ENCODE data around the gene CLEC4G.
"Not testable (repeated sequence)": the region's sequence is repeated elsewhere in the genome, so short reads cannot be mapped to it uniquely, and the experiment has no call there.

Gene CLEC4G

GRCh38 chr19:7746903-7747884, 15.3 kb upstream of the CLEC4G start, which contains the start of gene CD209:
CD209 (minus strand) TSS chr19:7747534; CDS start chr19:7747511, 23 bp downstream.
- no peak for DNase-seq (ENCODE audit: low spot score)

GRCh38 chr19:7746306-7746705, 14.4 kb upstream of the CLEC4G start:
- DNase-seq (ENCODE audit: low spot score) = not testable (repeated sequence)

DNA sequence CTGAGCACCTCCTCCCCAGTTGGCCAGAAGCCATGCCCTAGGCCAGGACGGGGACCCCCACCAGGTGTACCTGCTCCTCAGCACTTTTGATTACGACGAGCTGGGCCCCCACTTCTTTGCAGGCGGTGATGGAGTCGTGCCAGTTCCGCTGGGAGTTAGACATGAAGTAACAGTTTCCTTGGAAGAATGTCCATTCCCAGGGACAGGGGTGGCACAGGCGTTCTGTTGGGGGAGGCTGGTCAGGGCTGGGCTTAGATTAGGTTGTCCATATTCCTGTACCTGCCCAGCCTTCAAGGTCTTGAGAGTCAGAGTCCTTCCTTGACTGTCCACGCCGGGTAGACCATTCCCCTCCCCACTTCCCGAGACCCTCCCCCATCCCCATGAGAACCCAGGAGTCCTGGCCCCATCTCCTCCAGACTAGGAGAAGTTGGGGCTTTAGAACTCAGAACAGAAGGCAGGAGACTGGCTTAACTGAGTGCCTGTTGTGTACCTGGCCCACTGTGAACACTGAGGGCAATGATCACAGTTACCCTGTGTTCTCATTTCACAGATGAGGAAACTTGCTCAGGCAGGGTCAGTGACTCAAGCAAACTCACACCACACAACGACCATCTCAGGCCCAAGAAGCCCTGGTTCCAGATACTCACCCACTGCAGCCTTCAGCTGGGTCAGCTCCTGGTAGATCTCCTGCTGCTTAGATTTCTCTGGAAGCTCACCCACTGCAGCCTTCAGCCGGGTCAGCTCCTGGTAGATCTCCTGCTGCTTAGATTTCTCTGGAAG, 13.2 kb upstream of the CLEC4G start:
- DNase-seq (ENCODE audit: low spot score) = no peak

DNA sequence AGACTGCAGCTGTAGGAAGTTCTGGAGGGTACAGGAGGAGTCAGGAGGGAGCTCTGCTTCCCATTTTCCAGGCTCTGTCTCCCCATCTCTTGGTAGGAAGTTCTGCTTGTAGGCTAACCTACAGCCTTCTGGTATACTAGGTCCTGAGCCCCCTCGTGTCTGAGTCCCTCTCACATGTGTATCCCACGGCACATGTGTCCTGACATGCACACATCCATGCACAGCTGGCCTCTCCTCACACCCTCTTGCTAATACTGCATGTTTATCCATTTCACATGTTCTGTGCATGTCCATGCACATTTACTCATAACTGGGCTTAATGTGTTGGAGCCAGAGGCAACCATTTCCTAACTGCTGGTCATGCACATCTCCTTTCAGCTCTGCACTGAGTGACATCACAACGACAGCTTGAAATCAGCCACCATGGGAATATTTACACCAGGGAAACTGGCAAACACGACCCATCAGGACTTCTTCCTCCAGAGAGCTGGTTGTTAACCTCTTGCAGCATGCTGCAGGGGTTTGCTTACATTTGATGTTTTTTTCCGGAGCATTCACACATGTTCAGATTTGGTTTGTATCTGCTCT, 12.4 kb upstream of the CLEC4G start:
- no peak for DNase-seq (ENCODE audit: low spot score)

DNA sequence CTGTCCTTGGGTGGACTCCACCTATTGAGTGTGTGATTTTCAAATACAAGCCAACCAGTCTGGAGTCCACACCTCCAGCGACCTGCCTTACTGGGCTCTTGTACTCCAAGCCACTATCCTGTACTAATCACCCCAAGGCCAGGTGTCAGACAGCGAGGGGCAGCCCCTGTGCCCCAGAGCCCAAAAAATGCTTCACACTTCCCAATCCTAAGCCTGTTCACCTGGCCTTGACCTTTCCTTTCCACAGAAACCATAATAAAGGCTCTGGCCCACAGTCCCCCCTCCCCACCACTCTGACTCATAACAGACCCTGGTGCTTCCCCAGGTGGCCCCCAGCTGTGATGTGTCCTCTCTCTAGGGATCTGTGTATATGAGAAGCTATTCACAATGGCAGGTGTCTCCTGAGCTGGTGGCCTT, 11.5 kb upstream of the CLEC4G start:
- no peak for DNase-seq (ENCODE audit: low spot score)

DNA sequence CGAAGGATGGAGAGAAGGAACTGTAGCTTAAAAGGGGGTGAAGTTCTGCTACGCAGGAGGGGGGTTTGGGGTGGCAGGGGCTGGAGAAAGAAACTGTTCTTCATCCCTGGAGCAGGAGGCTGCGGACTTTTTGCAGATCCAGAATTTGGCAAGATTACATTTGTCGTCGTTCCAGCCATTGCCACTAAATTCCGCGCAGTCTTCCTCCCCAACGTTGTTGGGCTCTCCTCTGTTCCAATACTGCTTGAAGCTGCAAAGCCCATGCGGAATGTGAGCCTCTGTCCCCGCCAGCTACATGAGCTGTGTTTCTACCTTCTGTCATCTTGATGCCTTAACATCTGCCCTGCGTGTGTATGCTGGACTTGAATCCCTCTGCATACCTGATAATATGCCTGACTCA, 11.1 kb upstream of the CLEC4G start:
- DNase-seq (ENCODE audit: low spot score) = no peak

DNA sequence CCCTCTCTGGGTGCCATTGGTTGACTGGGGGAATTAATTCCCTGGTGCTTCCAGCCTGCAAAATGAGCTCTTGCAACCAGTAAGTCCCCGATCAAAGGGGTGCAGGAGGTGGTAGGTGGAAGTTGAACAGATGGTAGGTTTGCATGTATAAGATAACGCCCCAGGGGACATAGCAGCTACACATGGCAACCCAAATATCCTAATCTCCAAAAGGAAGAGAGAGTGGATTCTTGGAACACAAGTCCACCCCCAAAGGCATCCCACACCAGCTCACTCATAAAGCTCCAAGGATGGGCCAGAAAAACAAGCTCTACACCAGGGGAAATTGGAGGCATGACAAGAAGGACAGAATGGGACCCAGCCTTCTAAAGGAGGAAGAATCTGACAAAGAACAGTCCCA, 10.7 kb upstream of the CLEC4G start:
- no peak for DNase-seq (ENCODE audit: low spot score)

DNA sequence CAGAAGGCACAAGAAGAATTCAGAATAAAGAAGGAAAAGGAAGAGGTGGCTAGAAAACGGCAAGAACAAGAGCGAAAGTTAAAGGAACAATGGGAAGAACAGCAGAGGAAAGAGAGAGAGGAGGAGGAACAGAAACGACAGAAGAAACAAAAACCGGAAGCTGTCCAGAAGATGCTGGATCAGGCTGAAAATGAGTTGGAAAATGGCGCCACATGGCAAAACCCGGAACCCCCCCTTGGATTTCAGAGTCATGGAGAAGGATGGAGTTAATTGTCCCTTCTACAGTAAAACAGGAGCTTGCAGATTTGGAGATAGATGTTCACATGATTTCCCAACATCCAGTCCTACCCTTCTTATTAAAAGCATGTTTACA, 8.8 kb upstream of the CLEC4G start:
- no peak for DNase-seq (ENCODE audit: low spot score)

DNA sequence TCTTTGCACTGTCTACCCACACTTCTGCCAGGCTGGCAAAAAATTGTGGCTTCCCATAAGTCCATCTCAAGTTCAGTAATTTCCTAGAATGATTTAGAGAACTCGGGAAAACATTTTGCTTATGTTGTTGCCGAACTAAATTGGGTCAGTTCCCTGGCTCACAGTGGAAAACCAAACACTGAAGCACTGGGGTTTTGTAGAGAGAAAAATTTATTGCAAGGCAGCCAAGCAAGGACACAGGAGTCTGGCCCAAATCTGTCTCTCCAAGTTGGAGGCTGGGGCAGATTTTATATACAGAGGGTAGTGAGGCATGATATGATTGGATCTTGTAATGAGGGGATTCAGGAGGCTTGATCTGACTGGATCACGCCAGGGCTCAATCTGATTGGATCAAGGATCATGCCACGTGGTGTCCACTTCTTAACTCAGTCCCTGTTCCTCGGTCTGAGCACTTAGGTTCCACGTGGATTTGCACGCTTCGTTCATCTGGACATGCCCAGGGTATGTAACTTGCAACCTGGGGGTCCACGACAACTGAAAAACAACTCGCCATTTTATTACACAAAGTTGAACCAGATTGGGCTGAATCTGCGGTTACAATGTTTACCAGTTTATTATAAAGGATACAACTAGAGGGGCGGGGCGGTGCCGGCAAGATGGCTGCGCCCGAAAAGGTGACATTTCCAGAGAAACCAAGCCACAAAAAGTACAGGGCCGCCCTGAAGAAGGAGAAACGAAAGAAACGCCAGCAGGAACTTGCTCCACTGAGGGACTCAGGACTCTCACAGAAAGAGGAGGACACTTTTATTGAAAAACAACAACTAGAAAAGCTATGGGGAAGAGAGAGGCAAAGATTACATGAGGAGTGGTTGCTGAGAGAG, 8.1 kb upstream of the CLEC4G start:
- DNase-seq (ENCODE audit: low spot score) = no peak

DNA sequence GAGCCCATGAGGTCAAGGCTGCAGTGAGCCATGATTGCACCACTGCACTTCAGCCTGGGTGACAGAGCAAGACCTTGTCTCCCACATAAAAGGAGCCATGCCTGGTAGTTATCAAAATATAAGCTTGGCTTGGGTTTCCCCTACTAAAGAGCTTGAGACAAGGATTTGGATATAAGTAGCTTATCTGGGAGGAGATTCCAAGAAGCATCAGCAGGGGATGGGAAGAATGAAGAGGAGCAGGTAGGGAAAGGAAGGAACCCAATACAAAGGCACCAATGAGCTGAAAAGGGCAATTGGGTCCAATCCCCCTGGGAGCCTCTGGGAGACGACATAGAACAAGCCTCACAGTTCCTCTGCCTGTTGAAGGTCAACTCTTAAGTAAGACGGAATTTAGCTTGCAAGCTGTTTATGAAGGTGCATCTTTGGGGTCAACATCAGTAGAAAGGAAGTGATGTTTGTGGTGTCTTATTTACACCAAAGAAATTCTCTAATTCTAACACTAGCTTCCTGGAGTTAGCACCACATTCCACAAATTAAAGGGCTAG, 7.4 kb upstream of the CLEC4G start:
- DNase-seq (ENCODE audit: low spot score) = no peak

DNA sequence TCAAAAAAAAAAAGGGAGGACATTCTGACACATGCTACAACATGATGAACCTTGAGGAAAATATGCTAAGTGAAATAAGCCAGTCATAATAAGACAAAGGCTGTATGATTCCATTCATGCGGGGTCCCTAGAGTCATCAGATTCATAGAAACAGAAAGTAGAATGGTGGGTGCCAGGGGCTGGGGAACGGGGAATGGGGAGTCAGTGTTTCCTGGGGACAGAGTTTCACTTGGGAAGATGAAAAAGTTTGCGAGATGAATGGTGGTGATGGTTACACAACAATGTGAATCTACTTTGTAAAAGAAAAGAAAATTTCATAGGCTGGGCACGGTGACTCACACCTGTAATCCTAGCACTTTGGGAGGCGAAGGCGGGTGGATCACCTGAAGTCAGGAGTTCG, 6.1 kb upstream of the CLEC4G start:
- DNase-seq (ENCODE audit: low spot score) = no peak

- no peak for DNase-seq (ENCODE audit: low spot score)
These were observed 5.3 kb upstream of the CLEC4G start for GRCh38 chr19:7737215-7737614.

DNA sequence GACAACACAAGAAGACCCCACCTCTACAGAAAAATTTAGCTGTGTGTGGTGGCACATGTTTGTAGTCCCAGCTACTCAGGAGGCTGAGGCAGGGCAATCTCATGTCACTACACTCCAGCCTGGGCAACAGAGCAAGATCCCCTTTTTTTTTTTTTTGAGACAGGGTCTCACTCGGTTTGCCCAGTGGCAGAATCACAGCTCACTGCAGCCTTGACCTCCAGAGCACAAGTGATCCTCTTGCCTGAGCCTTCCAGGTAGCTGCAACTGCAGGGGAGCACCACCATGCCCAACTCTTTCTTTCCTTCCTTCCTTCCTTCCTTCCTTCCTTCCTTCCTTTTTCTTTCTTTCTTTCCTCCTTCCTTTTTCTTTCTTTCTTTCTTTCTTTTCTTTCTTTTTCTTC, 4.2 kb upstream of the CLEC4G start:
- no peak for DNase-seq (ENCODE audit: low spot score)

- peak; percentile 42 for DNase-seq (ENCODE audit: low spot score)
These were observed 2.6 kb upstream of the CLEC4G start for GRCh38 chr19:7734220-7735203.

DNA sequence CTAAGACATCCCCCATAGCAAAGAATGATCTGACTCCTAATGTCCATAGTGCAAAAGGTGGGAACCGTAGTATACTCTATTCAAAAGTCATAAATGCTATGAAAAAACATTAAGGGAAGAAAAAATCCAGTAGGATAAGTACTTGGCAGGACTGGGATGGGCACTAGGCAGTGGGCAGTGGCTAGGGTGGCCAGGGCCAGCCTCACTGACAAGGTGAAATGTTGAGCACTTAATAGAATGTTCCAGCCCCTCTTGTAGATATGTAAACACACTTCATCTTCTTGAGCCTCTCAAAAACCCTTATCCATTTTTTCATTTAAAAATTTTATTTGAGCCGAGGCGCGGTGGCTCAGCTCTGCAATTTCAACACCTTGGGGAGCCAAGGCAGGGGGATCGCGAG, 1.5 kb upstream of the CLEC4G start:
- no peak for DNase-seq (ENCODE audit: low spot score)

DNA sequence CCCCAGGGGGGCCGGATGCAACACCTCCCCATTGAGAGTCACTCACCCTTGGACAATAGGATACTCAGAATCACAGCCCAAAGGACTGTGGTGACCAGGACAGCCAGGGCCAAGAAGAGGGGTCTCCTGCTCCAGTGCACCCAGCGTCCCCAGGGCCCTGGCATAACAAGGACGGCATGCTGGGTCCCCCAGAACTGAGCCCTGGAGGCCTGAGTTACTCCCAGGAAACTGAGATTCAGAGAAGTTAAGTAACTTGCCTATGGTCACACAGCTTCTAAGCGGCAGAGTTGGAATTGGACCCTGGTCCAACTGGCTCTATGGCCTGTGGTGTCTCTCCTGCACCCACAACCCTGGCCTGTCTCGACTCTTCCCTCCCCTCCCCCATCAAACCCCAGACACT, 295 bp downstream of the CLEC4G start:
- no peak for DNase-seq (ENCODE audit: low spot score)

GRCh38 chr19:7731218-7731595, 703 bp downstream of the CLEC4G start:
- DNase-seq (ENCODE audit: low spot score) = no peak

- DNase-seq (ENCODE audit: low spot score) = no peak
These were observed 1.4 kb downstream of the CLEC4G start for GRCh38 chr19:7730286-7731217.

- no peak for DNase-seq (ENCODE audit: low spot score)
These were observed 2.1 kb downstream of the CLEC4G start for GRCh38 chr19:7729831-7730285.

Measured in HuH-7 (cell line).